Caki2 (cell line): Measurements from ENCODE around the gene ASPSCR1. TPM values are rescaled to one million over a fixed set of nuclear protein-coding genes. Genes with fewer than 3 reads are reported as not detected.

Experiments
- DNase-seq: peaks from one replicate; pipeline ENCODE4 v3.0.0-alpha.2; 2015; ENCODE audit warnings: low read depth
- in situ Hi-C: cut with HindIII; loops from 2 replicates; pipeline ENCODE4 v1.10.0; 2016; ENCODE audit warnings: low sequenced_read_pairs, low pct_unique_long_range_greater_than_20kb, mixed read lengths
- total RNA-seq: library from RNA; depleted of rRNA; stranded (reverse); fragments of >200 nt; shearing (Covaris generic); gene quantifications from 2 replicates; pipeline ENCODE4 v1.2.3, GENCODE V29; 2014; ENCODE audit warnings: low replicate concordance

The ASPSCR1 gene
- total RNA-seq, 1 experiment from 2014 or later = 62.8 TPM

DNA sequence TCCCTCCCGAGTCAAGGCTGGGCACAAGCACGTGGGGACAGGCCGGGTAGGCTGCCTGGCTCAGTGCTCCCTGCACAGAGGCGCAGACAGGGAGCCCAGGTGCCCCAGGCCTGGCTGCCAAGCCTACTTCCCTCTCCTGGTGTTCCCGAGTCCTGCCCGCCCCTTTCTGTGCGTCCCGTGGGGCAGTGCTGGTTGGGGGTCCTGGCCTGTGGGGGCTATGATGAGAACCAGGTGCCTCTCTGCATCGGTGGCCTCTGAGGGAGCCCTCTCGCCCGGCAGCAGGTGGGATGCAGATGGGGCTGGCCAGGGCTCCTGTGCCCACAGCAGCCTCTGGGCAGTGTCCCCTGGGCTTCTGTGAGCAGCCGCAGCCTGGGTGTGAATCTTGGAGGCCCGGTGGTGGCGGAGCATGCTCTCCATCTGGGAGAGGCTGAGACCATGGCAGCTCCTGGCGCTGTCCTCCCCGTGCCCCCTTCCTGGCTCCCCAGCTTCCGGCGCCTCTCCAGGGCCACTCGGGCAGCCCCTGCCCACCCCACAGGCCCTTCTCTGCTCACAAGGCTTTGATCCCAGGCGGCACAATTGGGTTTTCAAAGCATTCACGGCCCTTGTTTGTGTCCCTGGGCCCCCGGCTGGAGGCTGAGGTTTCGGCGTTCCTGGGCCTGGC lies 38.0 kb downstream of the ASPSCR1 start:
- in situ Hi-C loops = no loop called here
- no peak for DNase-seq

DNA sequence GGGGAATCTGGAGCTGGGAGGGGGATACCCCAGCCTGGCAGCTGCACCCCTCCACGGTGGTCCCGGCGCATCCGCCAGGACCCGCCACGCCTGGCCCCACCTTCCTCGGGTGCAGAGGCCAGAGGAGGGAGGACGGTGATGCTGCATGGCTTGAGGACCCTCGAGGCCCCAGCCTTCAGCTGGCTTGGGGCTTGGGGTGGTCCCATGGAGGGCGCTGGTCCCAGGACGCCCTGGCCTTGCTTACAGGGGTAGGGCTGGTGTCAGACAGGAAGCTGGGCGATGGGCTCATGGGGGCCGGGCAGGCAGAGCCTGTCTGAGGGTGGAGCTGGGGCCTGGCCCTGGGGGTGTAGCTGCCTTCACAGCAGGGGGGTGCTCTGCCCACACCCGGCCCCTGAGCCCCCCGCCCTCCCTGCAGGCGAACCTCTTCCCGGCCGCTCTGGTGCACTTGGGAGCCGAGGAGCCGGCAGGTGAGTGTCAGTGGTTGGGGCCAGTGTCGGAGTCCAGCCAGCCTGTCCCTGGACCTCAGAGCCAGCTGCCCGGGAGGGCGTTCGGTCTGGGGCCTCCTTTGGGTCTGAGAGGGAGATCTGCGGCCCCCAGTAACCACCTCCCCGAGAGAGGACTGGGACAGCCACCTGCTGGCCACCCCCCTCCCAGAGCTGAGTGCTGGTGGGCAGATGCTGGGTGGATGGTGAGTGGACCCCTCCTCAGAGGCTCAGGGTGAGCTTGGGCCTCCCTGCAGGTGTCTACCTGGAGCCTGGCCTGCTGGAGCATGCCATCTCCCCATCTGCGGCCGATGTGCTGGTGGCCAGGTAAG lies 38.8 kb downstream of the ASPSCR1 start:
- in situ Hi-C loops = no loop called here
- no peak for DNase-seq

DNA sequence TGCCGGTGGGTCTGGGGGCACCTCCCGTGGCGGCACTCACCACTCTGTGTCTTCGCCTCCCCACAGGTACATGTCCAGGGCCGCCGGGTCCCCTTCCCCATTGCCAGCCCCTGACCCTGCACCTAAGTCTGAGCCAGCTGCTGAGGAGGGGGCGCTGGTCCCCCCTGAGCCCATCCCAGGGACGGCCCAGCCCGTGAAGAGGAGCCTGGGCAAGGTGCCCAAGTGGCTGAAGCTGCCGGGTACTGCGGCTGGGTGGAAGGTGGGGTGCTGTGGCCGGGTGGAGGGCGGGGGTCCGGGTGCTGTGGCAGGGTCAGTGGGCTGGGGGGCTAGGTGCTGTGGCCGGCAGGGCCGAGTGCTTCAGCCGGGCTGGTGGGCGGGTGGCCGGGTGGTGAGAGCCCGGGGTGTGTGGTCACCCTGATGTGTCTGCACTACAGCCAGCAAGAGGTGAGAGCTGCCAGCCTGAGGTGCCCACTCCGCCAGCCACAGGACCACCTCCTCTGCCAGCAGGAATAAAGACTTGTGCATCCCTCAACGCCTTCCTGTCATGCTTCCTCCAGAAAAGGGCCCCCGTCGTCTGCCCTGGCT lies 39.5 kb downstream of the ASPSCR1 start:
- no peak for DNase-seq
- in situ Hi-C loops = no loop called here

DNA sequence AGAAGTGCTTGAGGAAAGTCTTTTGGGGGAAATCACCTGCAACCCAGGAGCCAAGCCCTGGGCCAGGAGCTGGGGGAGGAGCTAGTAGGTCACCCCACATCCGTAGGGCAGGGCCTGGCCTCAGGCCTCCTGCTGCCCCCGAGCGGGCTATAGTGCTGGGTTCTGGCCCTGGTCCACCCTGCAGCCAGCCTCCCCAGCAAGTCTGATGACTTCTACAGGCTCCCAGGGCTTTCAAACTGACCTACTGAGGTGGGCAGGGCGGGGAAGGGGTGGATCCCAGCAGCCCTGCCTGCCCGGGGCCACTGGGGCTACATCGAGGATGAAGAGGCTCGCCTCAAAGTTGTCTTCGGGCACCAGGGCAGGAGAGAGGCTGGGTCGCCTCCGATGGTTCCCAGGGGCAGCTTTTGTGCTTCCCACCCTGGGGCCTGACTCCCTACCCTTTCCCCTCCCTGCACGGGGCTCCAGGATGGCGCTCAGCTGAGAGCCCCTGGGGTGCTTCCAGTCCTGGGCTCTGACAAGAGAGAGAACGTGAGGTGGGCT lies 40.3 kb downstream of the ASPSCR1 start:
- in situ Hi-C loops = no loop called here
- DNase-seq = no peak

DNA sequence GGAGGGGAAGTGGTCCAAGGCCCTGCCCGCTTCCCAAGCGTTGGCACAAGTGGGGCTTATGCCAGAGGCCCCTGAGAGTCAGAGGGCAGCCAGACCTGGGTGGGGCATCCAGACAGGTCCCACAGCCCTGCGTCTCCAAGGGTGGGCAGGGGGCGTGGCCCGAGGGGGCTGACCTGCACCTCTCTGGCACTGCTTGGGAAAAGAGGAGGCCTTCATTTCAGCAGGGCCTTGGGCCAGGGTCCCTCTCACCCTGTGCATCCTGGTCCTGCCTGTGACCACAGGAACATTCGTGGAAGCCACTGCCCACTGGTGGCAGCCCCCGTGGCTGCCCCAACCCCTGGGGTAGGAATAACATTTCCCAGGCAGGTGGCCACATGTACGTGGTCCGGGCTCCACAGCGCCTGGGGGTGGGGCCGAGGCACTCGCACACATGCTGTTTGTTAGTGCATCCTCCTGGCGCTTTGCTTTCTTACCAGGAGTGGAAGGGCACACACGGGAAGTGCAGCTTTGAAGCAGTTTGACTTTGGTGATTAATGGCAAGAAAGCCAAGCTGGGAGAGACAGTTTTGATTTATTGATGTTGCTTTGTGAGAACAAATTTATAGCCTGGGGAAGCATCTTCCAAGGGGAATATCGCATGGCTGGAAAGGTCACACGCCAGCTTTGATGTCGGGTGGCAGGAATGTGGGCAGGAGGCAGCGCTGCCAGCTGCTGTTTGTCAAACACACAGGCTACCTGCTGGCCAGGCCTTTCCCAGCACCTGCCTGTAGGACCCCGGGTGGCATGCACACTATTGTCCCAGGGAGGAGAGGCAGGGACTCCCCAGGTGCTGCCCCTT lies 40.9 kb downstream of the ASPSCR1 start:
- in situ Hi-C loops = no loop called here
- DNase-seq = no peak

DNA sequence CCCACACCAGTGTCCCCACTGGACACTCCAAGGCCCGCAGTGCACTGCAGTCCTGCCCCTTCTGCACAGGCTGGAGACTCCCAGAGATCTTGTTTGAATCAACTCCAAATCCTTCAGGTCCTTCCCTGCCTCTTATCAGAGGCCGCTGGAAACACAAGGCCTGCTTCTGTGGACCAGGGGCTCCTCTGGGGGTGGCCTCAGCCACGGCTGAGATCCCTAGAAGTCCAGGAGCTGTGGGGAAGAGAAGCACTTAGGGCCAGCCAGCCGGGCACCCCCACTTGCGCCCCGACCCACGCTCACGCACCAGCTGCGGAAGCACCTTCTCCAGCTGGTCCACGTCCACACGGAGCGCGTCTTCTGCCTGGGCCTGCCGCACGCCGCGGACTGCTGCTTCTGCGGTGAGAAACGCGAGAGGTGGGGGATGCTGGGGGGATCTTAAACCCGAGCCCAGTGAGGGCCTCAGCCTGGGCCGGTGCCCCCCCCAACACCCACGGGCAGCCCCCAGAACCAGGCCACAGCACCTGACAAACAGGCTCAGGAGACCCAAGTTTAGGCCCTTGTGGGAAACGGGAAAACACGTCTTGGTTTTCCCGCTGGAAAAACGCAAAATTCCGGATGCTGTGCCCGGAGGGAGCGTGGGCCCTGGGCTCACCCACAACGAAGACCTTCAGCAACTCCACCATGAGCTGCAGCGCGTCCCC lies 41.7 kb downstream of the ASPSCR1 start:
- no peak for DNase-seq
- in situ Hi-C loops = no loop called here

DNA sequence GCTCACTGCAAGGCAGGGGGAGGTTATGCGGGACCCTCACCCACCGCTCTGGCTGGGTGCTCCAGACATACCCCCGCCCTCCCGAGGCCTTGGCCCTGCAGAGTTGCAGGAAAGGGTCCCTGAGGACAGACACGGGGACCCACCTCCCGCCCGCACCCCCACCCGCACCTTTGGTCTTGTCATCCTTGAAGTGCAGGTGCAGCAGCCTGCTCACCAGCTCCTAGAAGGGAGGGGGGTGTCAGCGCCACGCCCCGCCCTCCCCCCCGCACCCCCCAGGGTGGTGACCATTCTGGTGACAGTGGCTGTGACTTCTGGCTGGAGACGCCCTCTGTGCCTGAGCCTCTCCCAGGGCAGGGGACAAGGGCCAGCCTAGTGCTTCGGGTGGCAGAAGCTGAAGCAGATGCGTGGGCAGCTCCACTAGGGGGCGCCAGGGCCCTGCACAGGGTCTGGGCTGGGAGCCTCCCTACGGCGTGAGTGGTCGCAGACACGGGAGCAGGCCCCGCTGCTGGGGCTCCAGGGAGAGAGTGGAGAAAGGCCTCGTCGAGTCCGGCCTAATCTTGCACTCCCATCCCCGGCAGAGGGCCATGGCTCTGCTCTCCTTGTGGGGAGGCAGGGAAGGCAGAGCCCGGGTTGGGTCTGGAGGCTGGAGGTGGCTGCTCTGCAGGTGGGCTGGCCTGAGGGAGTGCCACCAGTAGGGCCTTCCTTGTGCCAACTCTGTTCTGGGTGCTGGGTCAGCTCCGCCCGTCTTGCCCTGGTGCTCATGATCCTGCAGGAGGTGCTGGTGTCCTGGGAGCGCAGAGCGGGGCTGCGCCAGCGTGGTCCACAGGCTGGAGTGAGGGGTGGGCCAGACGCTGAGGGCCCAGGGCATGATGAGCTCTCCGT lies 42.5 kb downstream of the ASPSCR1 start:
- in situ Hi-C loops = no loop called here
- DNase-seq = peak; percentile 31

DNA sequence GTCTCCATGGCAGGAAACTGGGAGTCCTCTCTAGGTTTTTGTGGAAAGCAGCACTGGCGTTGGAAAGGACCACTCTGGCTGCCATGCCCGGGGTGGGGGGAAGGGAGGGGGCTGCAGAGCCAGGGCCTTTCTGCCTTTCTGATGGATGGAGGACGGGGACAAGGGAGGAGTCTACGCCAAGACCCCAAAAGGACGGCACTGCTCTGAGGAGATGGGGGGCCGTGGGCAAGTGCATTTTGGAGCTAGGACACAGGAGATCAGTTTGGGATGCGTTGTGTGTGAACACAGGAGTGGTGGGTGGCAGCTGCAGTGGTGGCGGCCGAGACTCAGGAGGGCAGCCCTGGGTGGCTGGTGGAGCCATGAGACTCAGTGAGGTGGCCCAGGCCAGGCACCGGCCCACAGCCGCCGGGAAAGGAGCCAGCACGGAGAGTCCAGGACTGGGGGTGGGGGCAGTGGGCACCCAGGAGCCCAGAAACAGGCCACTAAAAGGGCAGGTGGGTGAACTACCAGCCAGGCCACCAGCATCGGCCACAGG lies 43.2 kb downstream of the ASPSCR1 start:
- in situ Hi-C loops = no loop called here

DNA sequence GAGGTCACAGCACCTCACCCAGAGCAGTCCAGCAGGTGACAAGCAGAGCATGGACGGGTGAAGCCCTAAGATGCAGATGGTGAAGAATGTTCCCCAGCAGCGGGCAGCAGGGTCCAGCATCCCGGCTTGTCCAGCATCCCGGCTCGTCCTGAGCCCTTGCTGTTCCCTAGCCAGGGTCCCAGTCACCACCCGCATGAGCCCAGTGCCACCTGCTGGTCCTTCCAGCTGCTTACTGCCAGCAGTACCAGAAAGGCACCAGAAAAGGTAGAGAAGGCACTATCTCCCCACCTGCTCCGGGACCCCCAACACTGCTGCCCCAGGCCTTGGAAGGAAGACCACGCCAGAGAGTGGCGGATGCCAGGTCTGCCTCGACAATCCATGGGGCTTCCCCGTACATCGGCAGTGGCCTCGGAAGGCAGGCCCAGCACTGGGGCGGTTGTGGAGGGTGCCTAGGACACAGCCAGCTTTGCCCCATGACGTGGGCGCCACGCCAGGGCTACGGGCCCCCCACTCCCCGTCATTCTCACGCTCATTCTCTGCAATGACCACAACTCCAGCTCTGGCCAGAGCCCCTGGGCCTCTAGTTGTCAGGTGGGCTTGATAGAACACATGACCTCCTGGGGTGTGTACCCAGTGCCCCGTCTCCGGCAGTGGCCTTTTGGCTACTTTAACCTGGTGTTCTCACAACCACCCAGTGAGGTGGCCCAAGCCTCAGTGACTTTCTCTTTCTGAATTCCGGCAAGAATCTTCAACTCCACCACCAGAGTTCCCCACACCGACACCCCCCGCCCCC lies 43.9 kb downstream of the ASPSCR1 start:
- in situ Hi-C loops = no loop called here
- DNase-seq = peak; percentile 69

More for the DNA sequence above, 43.2 kb downstream of the ASPSCR1 start:
- DNase-seq = no peak

DNA sequence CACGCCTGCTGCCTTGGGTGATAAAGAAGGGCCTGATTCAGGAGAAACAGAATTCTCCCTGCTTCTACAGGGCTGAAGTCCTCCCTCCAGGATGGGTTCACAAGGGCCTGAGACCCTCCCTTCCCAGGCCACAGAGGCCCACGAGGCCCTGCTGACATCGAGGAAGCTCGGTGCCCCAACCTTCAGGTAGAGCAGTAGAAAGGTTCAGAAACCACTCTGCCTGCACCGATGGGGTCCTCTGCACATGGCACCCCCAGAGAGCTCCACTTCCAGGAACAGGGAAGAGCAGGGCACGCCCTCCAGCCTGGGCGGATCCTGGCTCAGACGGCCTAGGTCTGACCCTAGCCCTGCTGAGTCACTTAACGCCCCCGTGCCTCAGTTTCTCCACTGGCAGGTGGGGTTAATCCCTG lies 44.5 kb downstream of the ASPSCR1 start:
- in situ Hi-C loops = no loop called here
- DNase-seq = no peak

DNA sequence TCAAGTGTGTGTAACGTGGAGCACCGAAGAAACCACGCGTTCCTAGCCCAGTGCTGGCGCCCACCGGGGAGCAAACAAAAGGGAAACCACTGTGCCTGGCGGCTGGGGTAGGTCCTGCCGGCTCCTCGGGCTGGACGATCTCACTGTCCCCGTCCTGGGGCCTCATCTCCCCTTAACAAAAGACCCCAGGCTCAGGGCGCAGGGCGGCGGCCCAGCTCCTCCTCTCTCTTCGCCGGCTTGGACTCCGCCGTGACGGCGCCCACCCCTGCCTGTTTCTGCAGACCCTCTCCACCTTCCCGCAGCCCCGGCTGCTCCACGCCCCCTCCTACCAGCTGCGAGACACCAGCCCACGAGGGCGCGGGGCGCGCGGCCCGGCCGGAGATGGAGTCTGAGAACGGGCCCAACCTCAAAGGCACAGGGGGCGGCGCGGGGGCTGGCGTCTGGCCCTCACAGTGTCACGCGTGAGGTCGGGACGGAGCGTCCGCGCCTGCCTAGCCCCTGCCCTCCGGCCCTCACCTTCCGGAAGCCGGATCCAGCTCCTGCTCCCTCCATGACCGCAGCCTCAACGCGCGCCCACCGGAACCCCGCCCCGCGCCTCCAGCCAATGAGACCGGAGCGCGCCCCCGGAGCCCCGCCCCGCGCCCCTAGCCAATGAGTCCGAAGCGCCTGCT lies 45.0 kb downstream of the ASPSCR1 start, which contains the start of gene CENPX:
Gene CENPX, minus strand, starts transcription at position 569 of the 671 bp plus-strand sequence. Its CDS starts 17 bp downstream, at position 552.
- in situ Hi-C loops = no loop called here
- no peak for DNase-seq

DNA sequence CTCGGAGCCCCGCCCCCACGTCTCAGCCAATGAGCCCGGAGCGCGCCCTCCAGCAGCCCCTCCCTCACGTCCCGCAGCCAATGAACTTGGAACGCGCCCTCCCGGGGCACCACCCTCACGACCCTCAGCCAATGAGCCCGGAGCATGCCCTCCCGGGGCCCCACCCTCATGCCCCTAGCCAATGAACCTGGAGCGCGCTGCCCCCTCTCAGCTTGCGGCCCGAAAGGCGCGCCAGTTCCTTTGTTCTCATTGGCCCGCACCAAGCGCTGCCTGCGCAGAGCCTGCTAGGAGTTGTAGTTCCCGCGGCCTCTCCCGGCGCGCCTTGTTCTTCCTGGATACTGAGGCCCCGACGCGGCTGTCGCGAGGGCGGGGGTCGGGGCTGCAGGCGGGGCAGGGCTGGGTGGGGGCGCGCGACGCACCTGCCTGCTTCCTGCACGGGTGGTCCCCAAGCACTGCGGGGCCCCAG lies 45.6 kb downstream of the ASPSCR1 start, which contains the start of gene LRRC45:
Gene LRRC45, plus strand, starts transcription at position 325 of the 466 bp plus-strand sequence. CDS start 339 bp downstream, outside the sequence.
- peak; percentile 100 for DNase-seq
- in situ Hi-C loops = no loop called here

DNA sequence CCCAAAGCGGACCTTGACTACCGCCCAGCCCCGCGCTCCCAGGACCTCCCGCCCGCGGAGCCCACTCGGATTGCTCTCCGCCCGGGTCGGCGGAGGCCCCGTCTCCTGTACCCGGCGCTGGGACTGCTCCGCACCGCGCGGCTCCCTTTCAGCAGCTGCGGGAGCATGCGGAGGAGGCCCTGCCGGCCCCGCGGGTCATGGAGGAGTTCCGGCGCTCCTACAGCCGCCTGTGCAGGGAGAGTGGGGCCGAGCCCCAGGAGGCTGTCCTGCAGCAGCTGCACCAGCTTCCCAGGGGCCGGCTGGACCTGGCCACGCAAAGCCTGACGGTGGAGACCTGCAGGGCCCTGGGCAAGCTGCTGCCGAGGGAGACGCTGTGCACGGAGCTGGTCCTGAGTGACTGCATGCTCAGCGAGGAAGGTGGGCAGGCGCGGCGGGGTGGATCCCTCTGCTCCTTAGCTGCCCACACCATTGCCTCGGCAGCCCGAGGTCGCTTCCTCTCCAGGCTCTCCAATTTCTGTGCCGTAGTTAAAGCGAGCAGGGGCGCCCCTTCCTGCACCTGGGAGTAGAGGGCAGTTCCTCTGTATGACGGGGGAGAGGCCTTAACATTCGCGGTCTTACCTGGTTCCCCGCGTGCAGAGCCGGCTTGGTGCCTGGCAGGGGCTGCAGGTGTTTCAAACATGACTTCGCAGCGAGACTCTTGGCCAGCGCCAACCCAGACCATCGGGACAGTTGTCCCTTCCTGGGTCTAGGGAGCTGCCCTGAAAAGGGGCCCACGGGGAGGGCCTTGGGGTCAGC lies 46.2 kb downstream of the ASPSCR1 start:
- no peak for DNase-seq
- in situ Hi-C loops = no loop called here

DNA sequence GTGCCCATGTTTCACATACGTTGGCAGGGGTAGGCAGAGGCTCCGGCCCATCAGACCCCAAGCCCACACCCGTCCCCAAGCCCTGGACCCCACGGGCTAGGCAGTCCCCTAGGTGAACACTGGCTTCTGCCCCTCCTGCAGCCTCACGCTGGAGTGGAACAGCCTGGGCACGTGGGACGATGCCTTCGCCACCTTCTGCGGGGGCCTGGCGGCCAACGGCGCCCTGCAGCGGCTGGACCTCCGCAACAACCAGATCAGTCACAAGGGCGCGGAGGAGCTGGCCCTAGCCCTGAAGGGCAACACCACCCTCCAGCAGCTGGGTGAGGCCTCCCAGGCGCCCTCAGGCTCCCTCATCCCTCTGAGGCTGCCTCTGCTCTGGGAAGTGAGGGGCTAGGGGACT lies 47.4 kb downstream of the ASPSCR1 start:
- no peak for DNase-seq
- in situ Hi-C loops = no loop called here
